ENCODE measurements around the gene SNAI3.

DNA sequence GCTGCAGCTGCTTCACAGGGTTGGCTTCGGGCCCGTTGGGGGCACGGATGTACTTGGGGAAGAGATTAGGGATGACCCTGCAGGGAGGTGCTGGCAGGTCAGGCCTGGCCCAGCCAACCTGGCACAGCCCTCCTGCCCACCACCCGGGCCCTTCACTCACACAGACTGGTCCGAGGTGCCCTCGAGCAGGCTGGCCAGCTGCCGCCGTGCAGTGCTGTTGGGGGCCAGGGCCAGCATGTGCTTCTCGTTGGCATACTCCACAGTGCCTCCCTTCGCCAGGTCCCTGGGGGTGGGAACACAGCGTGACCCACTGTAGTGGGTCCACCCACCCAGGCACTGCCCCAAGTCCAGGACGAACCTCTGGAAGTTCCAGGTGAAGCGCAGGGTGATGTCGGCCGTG is 29.9 kb upstream of the SNAI3 start:
- TF ChIP-seq, protein P1, sequence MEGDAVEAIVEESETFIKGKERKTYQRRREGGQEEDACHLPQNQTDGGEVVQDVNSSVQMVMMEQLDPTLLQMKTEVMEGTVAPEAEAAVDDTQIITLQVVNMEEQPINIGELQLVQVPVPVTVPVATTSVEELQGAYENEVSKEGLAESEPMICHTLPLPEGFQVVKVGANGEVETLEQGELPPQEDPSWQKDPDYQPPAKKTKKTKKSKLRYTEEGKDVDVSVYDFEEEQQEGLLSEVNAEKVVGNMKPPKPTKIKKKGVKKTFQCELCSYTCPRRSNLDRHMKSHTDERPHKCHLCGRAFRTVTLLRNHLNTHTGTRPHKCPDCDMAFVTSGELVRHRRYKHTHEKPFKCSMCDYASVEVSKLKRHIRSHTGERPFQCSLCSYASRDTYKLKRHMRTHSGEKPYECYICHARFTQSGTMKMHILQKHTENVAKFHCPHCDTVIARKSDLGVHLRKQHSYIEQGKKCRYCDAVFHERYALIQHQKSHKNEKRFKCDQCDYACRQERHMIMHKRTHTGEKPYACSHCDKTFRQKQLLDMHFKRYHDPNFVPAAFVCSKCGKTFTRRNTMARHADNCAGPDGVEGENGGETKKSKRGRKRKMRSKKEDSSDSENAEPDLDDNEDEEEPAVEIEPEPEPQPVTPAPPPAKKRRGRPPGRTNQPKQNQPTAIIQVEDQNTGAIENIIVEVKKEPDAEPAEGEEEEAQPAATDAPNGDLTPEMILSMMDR (IDR thresholded peaks at IDR 0.05) = no peak
- TF ChIP-seq POLR2A (IDR thresholded peaks at IDR 0.05) (no peak), EP300 (IDR thresholded peaks at IDR 0.05) (no peak)
